GM23248 (cell line): Measurements from ENCODE around the gene TTN.

Experiments
- EZH2 ChIP-seq: fragments of 200-600 bp; sonication (generic); IDR thresholded peaks from 2 replicates; pipeline ENCODE4 v1.6.1; 2018; ENCODE audit warnings: antibody characterized with exemption, mild to moderate bottlenecking; ENCODE audit not compliant: insufficient read depth, poor library complexity, severe bottlenecking
- EZH2phosphoT487 ChIP-seq: fragments of 200-600 bp; sonication (generic); IDR thresholded peaks from 2 replicates; pipeline ENCODE4 v1.6.1; 2018; ENCODE audit warnings: antibody characterized with exemption, moderate library complexity, mild to moderate bottlenecking, low read depth; ENCODE audit not compliant: insufficient read depth

DNA sequence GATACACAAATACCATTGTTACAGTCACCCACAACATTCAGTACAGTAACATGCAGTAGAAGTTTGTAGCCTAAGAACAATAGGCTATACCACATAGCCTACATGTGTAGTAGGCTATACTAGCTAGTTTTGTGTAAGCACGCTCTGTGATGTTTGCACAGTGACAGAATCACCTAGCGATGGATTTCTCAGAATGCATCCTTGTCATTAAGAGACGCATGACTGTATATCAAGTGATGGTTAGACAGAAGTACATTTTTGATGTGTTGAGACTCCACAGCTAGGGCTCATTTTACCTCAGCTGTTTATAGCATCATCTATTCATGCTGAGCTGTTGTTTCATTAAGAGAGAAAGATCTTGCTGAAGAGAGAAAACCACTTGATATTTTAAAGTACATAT lies 307.6 kb downstream of the TTN start:
- TF ChIP-seq EZH2 (no peak), EZH2phosphoT487 (no peak)
